Activated CD4-positive, alpha-beta T cell treated with anti-CD3 and anti-CD28 coated beads for 36 hours (primary cell): ENCODE results near the gene SORCS2. TPM values are rescaled to one million over a fixed set of nuclear protein-coding genes. Genes with fewer than 3 reads are reported as not detected.

ENCODE experiments used
- ATAC-seq: fragments of 200-7000 bp; cut with Tn5 transposase; one replicate; pipeline ENCODE4 v1.10.0; 2021; ENCODE audit warnings: mild to moderate bottlenecking, moderate library complexity
- CTCF ChIA-PET: fragments of 350-600 bp; sonication (Branson Sonifier 250); formaldehyde crosslinking; loops from one replicate; lab custom pipeline; 2021; ENCODE audit warnings: antibody characterized with exemption; lab: Charles Lee
- POLR2A ChIA-PET: fragments of 350-600 bp; sonication (Branson Sonifier 250); formaldehyde crosslinking; loops from one replicate; lab custom pipeline; 2021; ENCODE audit warnings: antibody characterized with exemption, inconsistent platforms; lab: Charles Lee
- DNase-seq: peaks from one replicate; pipeline ENCODE4 v3.0.0-alpha.2; 2020
- H3K27ac Mint-ChIP-seq: one replicate; pipeline ENCODE4 v1.8.0; 2021; ENCODE audit warnings: mixed read lengths
- H3K27me3 Mint-ChIP-seq: one replicate; pipeline ENCODE4 v1.8.0; 2021; ENCODE audit warnings: mixed read lengths
- H3K36me3 Mint-ChIP-seq: one replicate; pipeline ENCODE4 v1.8.0; 2021; ENCODE audit warnings: low read depth, mixed read lengths
- H3K4me1 Mint-ChIP-seq: one replicate; pipeline ENCODE4 v1.8.0; 2021; ENCODE audit warnings: mixed read lengths
- H3K4me3 Mint-ChIP-seq: one replicate; pipeline ENCODE4 v1.8.0; 2021; ENCODE audit warnings: mild to moderate bottlenecking, moderate library complexity, mixed read lengths
- H3K9me3 Mint-ChIP-seq: one replicate; pipeline ENCODE4 v1.8.0; 2021; ENCODE audit warnings: low read depth, mixed read lengths
- intact Hi-C, 2 experiments: fragments of 100-400 bp; cut with DNase I in 1 of 2; cut with micrococcal nuclease in 1 of 2; formaldehyde crosslinking; loops; one replicate each; pipeline versions ENCODE4 v1.14.2 to v1.15.1; 2022 to 2024; cut with DNase I, micrococcal nuclease
- total RNA-seq, 2 experiments: library from RNA; stranded (reverse); gene quantifications; one replicate each; pipeline ENCODE4 v1.2.3, GENCODE V29; 2021

Gene SORCS2
- total RNA-seq, 2 experiments from 2014 or later: 0.04 TPM; not detected in 1

DNA sequence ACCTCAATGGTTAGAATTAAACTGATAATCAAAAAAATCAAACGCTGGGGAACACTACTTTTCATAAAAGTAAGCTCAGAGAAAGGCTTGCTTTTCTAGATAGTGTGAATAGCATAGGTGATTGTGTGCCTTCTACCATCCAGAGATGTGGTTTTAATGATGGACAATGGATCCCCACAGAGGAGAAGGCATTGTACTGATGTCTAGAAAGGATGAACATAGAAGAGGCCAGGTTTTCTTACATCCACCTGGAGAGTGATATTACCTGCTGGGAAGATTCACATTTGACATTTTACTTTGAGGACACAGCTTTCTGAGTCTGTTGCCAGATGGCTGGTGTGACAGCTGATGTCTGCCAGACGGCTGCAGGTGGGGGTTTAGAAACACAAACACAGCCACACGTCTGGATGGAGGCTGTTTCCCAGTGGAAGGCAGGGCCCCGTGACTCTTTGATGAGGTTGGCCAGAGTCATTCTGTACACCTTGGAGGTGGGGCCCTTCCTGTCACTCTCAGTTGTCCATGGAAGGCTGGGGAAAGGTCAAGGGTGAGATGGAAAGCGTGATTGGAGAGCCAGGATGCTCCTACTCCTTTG, 128.0 kb downstream of the SORCS2 start:
- no peaks in the 10 kb centered on the region for H3K36me3 Mint-ChIP-seq
- ChIA-PET CTCF (no interaction called here), POLR2A (no interaction called here)
- DNase-seq (no peak), ATAC-seq (no peak)
- intact Hi-C loops: no loop called here
- peaks cover 7% of the 10 kb centered on the region for H3K27me3 Mint-ChIP-seq
- peaks cover 7% of the 10 kb centered on the region for H3K9me3 Mint-ChIP-seq
- no peak overlapping the region for H3K27ac Mint-ChIP-seq
- H3K4me3 Mint-ChIP-seq: no peak overlapping the region
- no peaks in the 10 kb centered on the region for H3K4me1 Mint-ChIP-seq

DNA sequence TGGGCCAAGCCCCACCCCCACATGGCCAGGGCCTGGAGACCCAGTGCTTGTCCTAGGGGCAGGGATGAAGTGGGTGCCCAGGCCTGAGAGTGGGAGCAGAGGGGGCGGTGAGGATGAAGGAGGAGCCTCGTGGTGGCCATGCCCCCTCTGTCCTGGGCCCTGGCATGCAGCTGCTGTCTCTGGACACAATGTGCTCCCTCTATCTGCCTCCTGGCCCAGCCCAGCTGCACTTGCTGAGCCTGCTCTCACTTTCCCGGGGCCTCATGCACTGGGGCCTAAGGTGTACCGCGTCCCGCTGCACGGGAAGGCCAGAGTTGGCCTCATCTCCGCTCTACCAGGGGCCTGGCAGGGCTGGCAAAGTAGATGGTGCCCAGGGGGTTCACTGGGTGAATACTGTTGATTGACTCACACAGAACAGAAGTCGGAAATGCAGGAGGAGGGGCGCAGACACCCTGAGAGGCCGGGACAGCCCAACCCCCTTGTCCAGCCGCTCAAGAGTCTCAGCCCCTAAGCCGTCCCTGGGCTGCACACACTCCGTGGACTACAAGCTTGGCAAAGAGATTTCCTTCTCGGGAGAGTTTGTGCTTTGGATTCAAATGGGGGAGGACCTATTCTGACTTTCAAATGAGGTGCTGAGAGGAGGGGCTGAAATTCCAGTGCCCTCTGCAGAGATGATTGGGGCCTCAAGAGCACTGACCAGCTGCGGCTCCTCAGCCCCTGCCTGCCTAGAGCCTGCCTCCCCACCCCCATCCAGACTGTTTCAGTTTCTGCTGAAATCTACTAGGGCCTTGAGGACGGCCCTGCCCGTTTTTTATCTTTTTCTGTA, 130.0 kb downstream of the SORCS2 start:
- Mint-ChIP-seq H3K27me3 (peaks cover 5% of the 10 kb centered on the region), H3K4me3 (no peak overlapping the region), H3K27ac (no peak overlapping the region), H3K4me1 (no peaks in the 10 kb centered on the region), H3K36me3 (no peaks in the 10 kb centered on the region), H3K9me3 (peaks cover 7% of the 10 kb centered on the region)
- intact Hi-C loops: no loop called here
- ChIA-PET CTCF (no interaction called here), POLR2A (no interaction called here)
- DNase-seq (no peak), ATAC-seq (no peak)

DNA sequence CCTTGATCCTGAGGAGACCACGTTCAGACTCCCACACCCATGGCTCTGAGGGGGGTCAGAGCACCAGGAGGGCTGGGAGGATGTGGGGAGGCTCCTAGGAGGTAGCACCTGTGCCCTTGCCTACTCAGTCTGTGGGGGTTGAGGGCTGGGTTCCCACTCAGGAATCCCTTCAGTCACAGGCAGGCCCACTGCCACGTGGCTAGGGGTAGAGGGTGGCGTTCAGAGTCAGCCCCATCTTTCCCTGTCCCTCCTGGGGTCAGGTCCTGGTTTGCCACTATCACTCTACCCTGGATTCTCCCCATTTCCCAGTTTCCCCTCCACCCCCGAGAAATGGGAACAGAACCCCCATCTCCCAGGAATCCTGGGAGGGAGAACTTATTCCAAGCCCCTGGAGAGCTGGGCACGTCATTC, 131.1 kb downstream of the SORCS2 start:
- no peak overlapping the region for H3K4me3 Mint-ChIP-seq
- intact Hi-C loops: no loop called here
- H3K4me1 Mint-ChIP-seq: no peaks in the 10 kb centered on the region
- ChIA-PET POLR2A (no interaction called here), CTCF (no interaction called here)
- H3K27ac Mint-ChIP-seq: no peak overlapping the region
- ATAC-seq (no peak), DNase-seq (no peak)
- peaks cover 5% of the 10 kb centered on the region for H3K27me3 Mint-ChIP-seq
- H3K36me3 Mint-ChIP-seq: no peaks in the 10 kb centered on the region
- H3K9me3 Mint-ChIP-seq: peaks cover 5% of the 10 kb centered on the region

DNA sequence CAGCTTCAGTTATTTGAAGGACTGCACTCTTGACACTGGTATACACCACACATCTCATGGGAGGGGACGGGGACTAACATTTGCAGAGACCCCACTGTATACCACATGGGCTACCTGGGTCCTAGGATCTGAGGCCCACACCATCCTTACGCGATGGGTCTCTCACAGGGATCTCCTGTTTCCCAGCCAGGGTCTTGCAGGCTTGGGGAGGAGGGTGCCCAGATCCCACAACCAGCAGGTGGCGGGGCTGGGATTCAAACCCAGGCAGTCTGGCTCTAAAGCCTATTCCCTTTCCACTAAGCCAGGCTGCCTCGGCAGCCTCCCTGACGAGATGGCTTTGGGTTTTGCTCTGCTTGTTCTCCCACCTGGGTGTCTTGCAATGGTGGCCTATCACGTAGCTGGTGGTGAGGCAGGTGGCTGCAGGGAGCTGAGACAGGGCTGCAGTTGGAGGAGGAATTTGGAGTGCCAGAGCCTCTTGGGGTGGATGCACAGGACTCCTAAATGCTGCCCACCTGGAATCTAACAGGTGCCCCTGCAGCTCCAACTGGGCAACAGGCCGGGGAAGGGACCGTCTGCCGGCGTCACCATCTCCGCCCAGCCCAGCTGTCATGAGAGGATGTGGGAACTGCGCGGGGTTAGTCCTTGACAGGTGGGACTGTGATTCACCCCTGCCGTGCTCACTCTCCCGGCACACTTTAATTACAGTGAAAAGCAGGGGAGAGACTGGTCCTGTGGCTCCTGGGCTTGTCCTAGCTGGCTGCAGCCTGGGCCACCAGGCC, 131.7 kb downstream of the SORCS2 start:
- Mint-ChIP-seq H3K36me3 (no peaks in the 10 kb centered on the region), H3K9me3 (no peaks in the 10 kb centered on the region), H3K4me3 (no peak overlapping the region), H3K27ac (no peak overlapping the region), H3K27me3 (peaks cover 5% of the 10 kb centered on the region), H3K4me1 (no peaks in the 10 kb centered on the region)
- no peak for DNase-seq
- ChIA-PET POLR2A (no interaction called here), CTCF (interaction anchor here (0.7 kb wide), 1 partner anchor 1724 kb away, joined by 3 read pairs; no protein-coding TSS in a partner anchor)
- intact Hi-C loops: no loop called here
- ATAC-seq: no peak

DNA sequence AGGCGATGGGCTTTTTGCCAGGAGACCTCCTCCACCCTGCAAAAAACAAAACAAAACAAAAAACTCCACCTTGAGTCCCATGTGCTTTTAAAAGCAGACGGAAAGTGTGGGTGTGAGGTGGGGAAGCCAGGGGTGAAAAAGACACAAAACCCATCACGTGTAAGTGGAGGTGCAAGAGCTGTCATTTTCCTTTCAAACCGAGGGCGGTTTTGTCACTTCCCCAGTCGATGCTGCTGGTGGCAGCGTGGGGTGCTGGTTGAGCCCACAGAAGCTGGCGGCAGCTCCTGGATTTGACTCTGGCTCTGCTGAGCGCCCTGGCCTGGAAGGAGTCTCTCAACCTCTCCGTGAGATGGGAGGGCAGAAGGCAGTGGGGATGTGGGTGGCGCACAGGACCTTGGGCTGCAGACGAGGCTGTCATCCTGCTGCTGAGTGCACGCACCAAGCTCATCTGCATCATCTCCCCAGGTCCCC, 132.3 kb downstream of the SORCS2 start:
- POLR2A ChIA-PET: no interaction called here
- CTCF ChIA-PET: interaction anchor here (0.6 to 0.7 kb wide), 2 partner anchors 631 to 1725 kb away, joined by 3 read pairs; no protein-coding TSS in a partner anchor
- no peak for DNase-seq
- intact Hi-C loops: no loop called here
- H3K4me3 Mint-ChIP-seq: no peak overlapping the region
- H3K27ac Mint-ChIP-seq: no peak overlapping the region
- H3K9me3 Mint-ChIP-seq: no peaks in the 10 kb centered on the region
- H3K27me3 Mint-ChIP-seq: peaks cover 5% of the 10 kb centered on the region
- no peak for ATAC-seq
- no peaks in the 10 kb centered on the region for H3K4me1 Mint-ChIP-seq
- no peaks in the 10 kb centered on the region for H3K36me3 Mint-ChIP-seq

DNA sequence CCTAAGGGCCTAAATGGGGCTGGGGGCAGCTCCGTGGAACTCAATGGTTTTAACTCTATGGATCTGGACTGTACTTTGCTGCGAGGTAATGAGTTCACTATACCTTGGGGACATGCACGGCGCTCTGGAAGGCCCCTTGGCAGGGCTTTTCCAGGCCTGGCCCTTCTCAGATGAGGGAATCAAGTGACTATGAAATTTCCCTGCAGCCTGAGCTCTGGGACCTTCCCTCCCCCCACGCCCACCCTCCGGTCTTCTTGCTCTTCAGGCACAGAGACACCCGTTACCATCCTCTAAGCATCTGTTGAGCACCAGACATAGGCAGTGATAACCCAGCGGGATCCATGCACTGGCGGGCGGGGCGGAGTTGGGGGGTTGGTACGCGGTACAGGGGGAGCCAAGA, 133.2 kb downstream of the SORCS2 start:
- no peaks in the 10 kb centered on the region for H3K4me1 Mint-ChIP-seq
- H3K27me3 Mint-ChIP-seq: peaks cover 5% of the 10 kb centered on the region
- no peaks in the 10 kb centered on the region for H3K9me3 Mint-ChIP-seq
- POLR2A ChIA-PET: no interaction called here
- no peak for ATAC-seq
- H3K4me3 Mint-ChIP-seq: no peak overlapping the region
- no peak overlapping the region for H3K27ac Mint-ChIP-seq
- CTCF ChIA-PET: no interaction called here
- DNase-seq: no peak
- intact Hi-C loops: no loop called here
- H3K36me3 Mint-ChIP-seq: no peaks in the 10 kb centered on the region

DNA sequence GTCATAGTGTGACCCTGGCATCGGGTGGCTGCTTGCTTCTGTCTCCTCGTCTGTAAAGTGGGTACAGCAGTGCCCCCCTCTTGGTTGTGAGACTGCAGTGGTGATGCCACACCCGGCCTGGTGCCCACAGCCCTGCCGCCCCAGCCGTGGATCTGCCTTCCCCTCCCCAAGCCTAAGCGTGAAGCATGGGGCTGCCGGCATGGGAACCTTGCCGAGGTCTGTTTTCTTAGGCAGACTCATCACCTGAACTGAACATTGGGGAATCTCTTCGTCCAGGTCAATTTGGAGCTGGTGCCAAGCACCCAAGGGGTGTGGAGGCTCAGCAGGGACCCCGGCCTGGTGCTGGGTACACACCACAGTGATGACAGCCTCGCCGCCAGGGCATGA, 134.0 kb downstream of the SORCS2 start:
- CTCF ChIA-PET: interaction anchor here (1.1 kb wide), 1 partner anchor 10 kb away, joined by 3 read pairs; no protein-coding TSS in a partner anchor
- ATAC-seq: no peak
- no peaks in the 10 kb centered on the region for H3K36me3 Mint-ChIP-seq

DNA sequence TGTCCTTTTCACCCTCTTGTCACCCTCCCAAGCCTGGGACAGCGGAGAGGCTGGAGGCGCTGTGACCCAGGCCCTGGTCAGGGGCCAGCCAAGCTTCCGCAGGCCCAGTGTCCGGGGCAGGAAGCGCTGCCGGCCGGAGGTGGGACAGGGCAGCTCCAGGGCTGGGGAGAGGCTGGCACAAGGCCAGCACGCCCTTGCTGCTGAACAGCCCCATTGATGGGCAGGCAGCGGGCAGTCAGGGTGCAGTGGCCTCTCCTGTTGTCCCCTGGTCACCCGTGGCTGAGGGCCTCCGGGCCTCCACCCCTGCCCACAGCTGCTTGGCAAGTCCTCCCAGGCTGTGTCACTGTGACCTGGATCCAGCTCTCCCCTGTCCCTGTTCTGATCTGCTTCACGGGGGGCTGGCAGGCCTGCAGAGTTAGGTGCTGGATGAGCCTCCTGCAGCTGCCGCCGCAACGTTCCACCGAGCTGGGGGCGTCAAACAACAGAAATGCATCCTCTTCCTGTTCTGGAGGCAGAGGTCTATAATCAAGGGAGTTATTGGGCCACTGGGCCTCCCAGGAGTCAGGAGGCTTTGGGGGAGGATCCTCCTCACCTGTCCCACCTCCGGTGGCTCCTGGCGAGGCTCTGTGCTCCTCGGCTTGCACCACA, 134.5 kb downstream of the SORCS2 start:
- ChIA-PET POLR2A (no interaction called here), CTCF (interaction anchor here (1.1 kb wide), 1 partner anchor 9 kb away, joined by 3 read pairs; no protein-coding TSS in a partner anchor)
- Mint-ChIP-seq H3K36me3 (no peaks in the 10 kb centered on the region), H3K27ac (no peak overlapping the region), H3K9me3 (no peaks in the 10 kb centered on the region), H3K27me3 (peaks cover 5% of the 10 kb centered on the region), H3K4me1 (no peaks in the 10 kb centered on the region), H3K4me3 (no peak overlapping the region)
- DNase-seq (no peak), ATAC-seq (no peak)
- intact Hi-C loops: no loop called here

More for the DNA sequence above, 134.0 kb downstream of the SORCS2 start:
- POLR2A ChIA-PET: no interaction called here
- H3K4me1 Mint-ChIP-seq: no peaks in the 10 kb centered on the region
- H3K4me3 Mint-ChIP-seq: no peak overlapping the region
- H3K27ac Mint-ChIP-seq: no peak overlapping the region
- H3K9me3 Mint-ChIP-seq: no peaks in the 10 kb centered on the region
- intact Hi-C loops: no loop called here
- DNase-seq: no peak
- peaks cover 5% of the 10 kb centered on the region for H3K27me3 Mint-ChIP-seq

DNA sequence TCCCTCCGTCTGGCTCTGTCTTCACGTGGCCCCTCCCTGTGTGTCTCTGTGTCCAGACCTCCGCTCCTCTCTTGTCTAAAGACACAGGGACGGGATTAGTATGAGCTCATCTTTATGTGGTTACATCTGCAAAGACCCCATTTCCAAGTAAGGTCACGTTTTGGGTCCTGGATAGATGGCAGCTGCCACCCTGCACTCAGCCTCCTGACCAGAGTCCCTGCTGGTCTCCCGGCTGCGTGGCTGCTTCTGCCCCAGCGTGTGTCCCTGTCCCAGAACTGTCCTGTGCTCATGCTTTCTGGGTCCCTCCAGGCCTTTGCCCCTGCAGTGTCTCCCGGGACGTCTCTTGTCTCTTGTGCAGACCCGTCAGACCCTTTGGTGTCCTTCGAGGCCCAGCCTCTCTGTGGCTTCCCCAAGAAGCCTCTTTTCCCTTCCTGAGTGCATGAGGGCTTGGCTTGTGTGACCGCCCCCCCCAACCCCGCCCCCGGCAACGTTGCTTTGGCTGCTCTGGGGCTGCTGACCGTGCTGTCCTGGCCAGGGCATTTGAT, 135.1 kb downstream of the SORCS2 start:
- Mint-ChIP-seq H3K27me3 (peaks cover 5% of the 10 kb centered on the region), H3K27ac (no peak overlapping the region), H3K9me3 (no peaks in the 10 kb centered on the region), H3K36me3 (no peaks in the 10 kb centered on the region), H3K4me3 (no peak overlapping the region), H3K4me1 (no peaks in the 10 kb centered on the region)
- ATAC-seq: no peak
- POLR2A ChIA-PET: no interaction called here
- intact Hi-C loops: no loop called here
- CTCF ChIA-PET: interaction anchor here (0.7 to 1.1 kb wide), 2 partner anchors 8 to 279 kb away, joined by 3 read pairs; no protein-coding TSS in a partner anchor
- DNase-seq: no peak

DNA sequence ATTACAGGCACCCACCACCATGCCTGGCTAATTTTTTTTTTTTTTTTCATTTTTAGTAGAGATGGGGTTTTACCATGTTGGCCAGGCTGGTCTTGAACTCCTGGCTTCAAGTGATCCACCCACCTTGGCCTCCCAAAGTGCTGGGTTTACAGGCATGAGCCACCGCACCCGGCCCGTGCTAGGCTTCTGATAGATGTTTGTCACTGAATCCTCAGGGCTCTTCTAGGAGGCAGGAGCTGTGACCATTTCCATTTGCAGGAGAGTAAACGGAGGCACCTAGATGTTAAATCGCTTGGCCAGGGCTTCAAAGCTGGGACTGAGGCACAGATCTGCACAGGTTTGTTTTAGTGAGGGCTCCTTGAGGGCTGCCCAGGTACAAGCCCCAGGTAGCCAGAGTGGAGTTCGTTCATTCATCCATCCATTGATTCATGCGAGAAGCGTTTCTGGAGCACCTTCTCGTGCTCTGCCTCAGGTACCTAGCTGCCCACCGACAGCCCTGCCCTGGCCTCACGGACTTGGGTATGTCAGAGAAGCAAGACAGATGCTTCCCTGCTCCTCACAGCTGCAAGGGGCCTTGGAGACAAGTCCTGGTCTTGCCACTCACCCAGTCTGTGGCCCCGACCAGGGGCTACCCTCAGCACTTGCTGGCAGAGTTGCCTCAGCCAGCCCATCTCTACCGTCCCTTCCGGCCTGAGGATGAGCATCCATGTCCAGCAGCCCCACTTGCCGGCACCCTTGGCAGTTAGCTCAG, 136.0 kb downstream of the SORCS2 start:
- H3K9me3 Mint-ChIP-seq: no peaks in the 10 kb centered on the region
- H3K27ac Mint-ChIP-seq: no peak overlapping the region
- peaks cover 3% of the 10 kb centered on the region for H3K27me3 Mint-ChIP-seq
- H3K36me3 Mint-ChIP-seq: no peaks in the 10 kb centered on the region
- H3K4me3 Mint-ChIP-seq: no peak overlapping the region
- POLR2A ChIA-PET: no interaction called here
- no peak for ATAC-seq
- no peak for DNase-seq
- H3K4me1 Mint-ChIP-seq: no peaks in the 10 kb centered on the region
- intact Hi-C loops: no loop called here
- CTCF ChIA-PET: interaction anchor here (0.6 to 0.7 kb wide), 2 partner anchors 88 to 278 kb away, joined by 3 read pairs; no protein-coding TSS in a partner anchor
